Vein endothelial cell (primary cell): Measurements from ENCODE around the gene NFRKB. TPM values are rescaled to one million over a fixed set of nuclear protein-coding genes. Genes with fewer than 3 reads are reported as not detected.

Experiments used
- total RNA-seq: library from RNA; depleted of rRNA; stranded (reverse); fragments of >200 nt; gene quantifications from 2 replicates; pipeline ENCODE4 v1.2.3, GENCODE V29; 2012

The NFRKB gene
- 29.7 and 32.4 TPM in 2 replicates for total RNA-seq

DNA sequence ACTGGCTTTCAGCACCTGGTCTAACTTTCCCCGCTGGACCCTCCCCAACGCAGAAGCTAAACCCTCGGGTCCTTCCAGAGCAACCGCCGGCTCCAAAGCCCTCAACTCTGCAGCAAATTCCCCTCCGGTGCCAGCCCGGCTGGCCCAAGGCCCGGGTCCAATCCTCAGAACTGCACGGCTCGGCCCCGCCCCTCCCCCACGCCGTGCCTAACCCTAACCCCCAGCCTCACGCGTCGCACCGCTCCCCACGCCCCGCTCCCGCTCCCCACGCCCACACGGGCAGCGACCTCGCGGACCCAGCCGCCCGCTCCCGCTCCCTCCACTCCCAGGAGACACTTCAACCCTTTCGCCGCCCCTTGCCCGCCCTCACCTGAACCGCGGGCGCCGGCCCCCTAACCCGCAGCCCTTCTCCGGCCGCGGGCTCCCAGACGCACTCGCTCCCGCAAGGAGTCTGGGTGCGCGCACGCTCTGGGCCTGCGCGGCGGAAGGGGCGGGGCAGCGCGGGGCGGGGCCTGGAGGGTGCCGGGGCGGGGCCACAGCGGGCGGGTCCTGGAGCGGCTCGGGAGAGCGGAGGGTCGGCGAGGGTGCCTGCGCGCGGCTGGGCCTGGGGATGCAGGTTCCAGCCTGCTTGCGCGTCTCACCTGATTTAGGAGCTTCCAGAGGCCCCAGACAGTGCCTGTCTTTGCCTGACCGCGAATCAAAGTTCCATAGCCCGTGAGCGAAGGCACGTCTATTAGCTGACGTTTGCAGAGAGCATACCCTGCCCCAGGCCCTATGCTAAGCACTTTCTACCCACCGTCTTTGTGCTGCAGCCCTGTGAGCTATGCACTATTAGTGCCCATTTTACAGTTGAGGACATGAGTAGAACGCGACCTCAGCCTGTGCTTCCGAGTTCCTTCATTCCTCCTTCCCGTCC, at the start of gene NFRKB:
TSS of gene NFRKB (minus strand) at position 453 of the 916 bp plus-strand sequence. CDS start 2,729 bp downstream, outside the sequence.

Other genes with a start within 250 kb of the NFRKB start
- 0.10 and 0.33 TPM in 2 replicates for gene TMEM45B, start 79.7 kb downstream of the NFRKB start, total RNA-seq
- gene PRDM10, start 107.3 kb upstream of the NFRKB start, total RNA-seq = 8.5 and 9.6 TPM in 2 replicates
- 845 and 871 TPM in 2 replicates for gene APLP2, start 174.3 kb upstream of the NFRKB start, total RNA-seq